Dedifferentiated amniotic fluid mesenchymal stem cell (primary cell): ENCODE measurements around the gene GRIA3.

Source experiments
- DNase-seq: peaks from one replicate; pipeline ENCODE4 v3.0.0-alpha.2; 2016; ENCODE audit errors: extremely low spot score

GRIA3 gene

GRCh38 chrX:123184219-123184865 is at the start of gene GRIA3:
Gene GRIA3, plus strand, starts transcription at chrX:123184278. Its CDS starts 258 bp downstream, at chrX:123184536.
- DNase-seq, result peak; percentile 37

GRCh38 chrX:123138473-123138872 is 45.6 kb upstream of the GRIA3 start:
- DNase-seq, result no peak

- no peak for DNase-seq
Measured at GRCh38 chrX:123140454-123140853, 43.6 kb upstream of the GRIA3 start.

- no peak for DNase-seq
Measured at GRCh38 chrX:123140904-123141303, 43.2 kb upstream of the GRIA3 start.

- DNase-seq, result no peak
Measured at GRCh38 chrX:123153846-123154335, 30.2 kb upstream of the GRIA3 start.

GRCh38 chrX:123155327-123155726 is 28.8 kb upstream of the GRIA3 start:
- DNase-seq, result no peak

- DNase-seq, result no peak
Measured at GRCh38 chrX:123157586-123157985, 26.5 kb upstream of the GRIA3 start.

- no peak for DNase-seq
Measured at GRCh38 chrX:123159403-123159802, 24.7 kb upstream of the GRIA3 start.

GRCh38 chrX:123167621-123168020 is 16.5 kb upstream of the GRIA3 start:
- no peak for DNase-seq

- DNase-seq, result no peak
Measured at GRCh38 chrX:123169247-123169901, 14.7 kb upstream of the GRIA3 start.

- DNase-seq, result no peak
Measured at GRCh38 chrX:123170546-123170945, 13.5 kb upstream of the GRIA3 start.

GRCh38 chrX:123171781-123172180 is 12.3 kb upstream of the GRIA3 start:
- DNase-seq, result no peak

GRCh38 chrX:123172869-123173268 is 11.2 kb upstream of the GRIA3 start:
- DNase-seq, result no peak

GRCh38 chrX:123173833-123174232 is 10.2 kb upstream of the GRIA3 start:
- no peak for DNase-seq

- DNase-seq, result no peak
Measured at GRCh38 chrX:123175366-123176122, 8.5 kb upstream of the GRIA3 start.

- no peak for DNase-seq
Measured at GRCh38 chrX:123181233-123181914, 2.7 kb upstream of the GRIA3 start.

GRCh38 chrX:123184866-123185276 is 793 bp downstream of the GRIA3 start:
- no peak for DNase-seq

GRCh38 chrX:123185721-123186120 is 1.6 kb downstream of the GRIA3 start:
- DNase-seq, result peak; percentile 28

- DNase-seq, result peak; percentile 58
Measured at GRCh38 chrX:123186801-123187200, 2.7 kb downstream of the GRIA3 start.

GRCh38 chrX:123188081-123188480 is 4.0 kb downstream of the GRIA3 start:
- peak; percentile 36 for DNase-seq

- no peak for DNase-seq
Measured at GRCh38 chrX:123189338-123189737, 5.3 kb downstream of the GRIA3 start.

- no peak for DNase-seq
Measured at GRCh38 chrX:123190096-123190495, 6.0 kb downstream of the GRIA3 start.
